ENCODE measurements around the gene CERS6. TPM values are rescaled to one million over a fixed set of nuclear protein-coding genes. Genes with fewer than 3 reads are reported as not detected.
"Not testable (repeated sequence)": the region's sequence is repeated elsewhere in the genome, so short reads cannot be mapped to it uniquely, and the experiment has no call there.

CERS6 gene
- total RNA-seq, 1 donor from 2014 or later, result 30.9 TPM

DNA sequence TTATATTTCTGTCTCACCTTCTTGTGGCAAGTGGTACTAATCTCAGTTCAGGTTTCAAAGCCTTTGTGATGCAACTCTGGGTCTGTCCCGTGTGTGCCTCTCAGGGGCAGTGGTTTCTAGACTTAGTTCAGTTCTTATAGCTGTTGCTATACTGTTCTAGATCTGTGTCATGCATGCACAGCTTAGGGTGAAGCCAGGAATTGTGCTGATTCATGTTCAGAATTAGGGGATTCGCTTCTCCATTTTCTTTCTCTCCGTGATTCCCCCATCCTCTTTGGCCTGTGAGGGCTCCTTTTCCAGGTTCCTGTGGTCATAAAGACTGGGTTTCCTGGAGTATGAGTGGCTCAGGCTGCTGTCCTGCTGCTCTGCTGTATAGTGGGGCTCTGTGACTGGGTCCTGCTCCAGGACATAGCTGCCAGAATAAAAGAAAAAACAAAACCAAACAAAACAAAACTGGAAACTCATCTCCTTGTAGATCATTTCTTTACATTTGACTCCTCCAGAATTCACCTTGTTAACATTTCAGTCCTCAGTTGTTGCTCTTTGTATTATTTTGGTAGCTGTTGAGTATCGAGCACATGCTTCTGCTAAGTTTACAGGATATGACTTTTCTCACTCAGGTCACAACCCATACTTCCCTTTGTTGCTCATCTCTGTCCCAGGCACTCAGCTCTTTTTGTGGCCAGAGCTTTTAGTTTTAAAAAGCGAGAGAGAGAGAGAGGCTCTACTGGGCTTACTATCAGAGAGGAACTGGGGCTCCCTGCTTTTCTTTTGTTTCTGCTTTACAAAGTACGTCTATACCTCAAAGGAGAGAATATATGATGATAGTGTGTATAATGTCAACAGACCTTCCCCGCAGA lies 34.2 kb downstream of the CERS6 start:
- DNase-seq (ENCODE audit: extremely low spot score, unreplicated experiment), result no peak
- Mint-ChIP-seq H3K4me1 (ENCODE audit: unreplicated experiment) (peaks cover 28% of the 10 kb centered on the region), H3K27me3 (ENCODE audit: unreplicated experiment) (no peaks in the 10 kb centered on the region), H3K9me3 (ENCODE audit: unreplicated experiment) (peaks cover 12% of the 10 kb centered on the region), H3K36me3 (ENCODE audit: unreplicated experiment) (peaks cover 7% of the 10 kb centered on the region), H3K4me3 (ENCODE audit: unreplicated experiment) (peak overlapping the region; percentile 40), H3K27ac (ENCODE audit: unreplicated experiment) (peak overlapping the region; percentile 69)
- TF ChIP-seq, protein P1, sequence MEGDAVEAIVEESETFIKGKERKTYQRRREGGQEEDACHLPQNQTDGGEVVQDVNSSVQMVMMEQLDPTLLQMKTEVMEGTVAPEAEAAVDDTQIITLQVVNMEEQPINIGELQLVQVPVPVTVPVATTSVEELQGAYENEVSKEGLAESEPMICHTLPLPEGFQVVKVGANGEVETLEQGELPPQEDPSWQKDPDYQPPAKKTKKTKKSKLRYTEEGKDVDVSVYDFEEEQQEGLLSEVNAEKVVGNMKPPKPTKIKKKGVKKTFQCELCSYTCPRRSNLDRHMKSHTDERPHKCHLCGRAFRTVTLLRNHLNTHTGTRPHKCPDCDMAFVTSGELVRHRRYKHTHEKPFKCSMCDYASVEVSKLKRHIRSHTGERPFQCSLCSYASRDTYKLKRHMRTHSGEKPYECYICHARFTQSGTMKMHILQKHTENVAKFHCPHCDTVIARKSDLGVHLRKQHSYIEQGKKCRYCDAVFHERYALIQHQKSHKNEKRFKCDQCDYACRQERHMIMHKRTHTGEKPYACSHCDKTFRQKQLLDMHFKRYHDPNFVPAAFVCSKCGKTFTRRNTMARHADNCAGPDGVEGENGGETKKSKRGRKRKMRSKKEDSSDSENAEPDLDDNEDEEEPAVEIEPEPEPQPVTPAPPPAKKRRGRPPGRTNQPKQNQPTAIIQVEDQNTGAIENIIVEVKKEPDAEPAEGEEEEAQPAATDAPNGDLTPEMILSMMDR (IDR thresholded peaks at IDR 0.05), result no peak

DNA sequence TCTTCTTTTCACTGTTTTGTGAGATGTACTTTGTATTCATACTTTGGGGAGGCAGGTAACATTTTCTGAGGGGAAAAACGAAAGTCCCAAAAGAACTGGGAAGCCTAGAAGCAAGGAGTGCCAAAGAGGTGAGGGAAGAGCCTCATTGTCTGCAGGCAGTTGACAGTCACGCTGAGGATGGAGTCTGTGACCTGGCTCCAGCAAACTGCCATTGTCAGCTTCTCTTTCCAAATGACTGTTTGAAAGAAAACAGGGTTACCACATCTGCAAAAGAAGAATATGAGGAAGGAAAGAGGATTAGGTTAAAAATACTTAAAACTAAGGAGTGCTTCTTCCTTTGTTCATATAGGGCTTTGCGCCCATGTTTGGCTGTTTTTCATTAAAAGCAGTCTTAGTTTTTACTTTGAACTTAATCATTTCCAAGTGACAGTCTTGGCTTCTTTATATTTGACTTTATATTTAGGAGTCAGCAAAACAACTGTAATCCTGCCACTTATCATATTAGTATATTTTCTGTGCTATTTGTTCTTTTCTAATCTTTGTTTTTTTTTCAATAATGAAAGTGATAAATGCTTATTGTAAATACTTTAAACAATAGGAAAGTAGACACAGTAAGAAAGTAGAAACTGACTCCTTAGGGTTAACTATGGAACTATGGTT lies 35.0 kb downstream of the CERS6 start:
- H3K9me3 Mint-ChIP-seq (ENCODE audit: unreplicated experiment), result peaks cover 12% of the 10 kb centered on the region
- H3K27me3 Mint-ChIP-seq (ENCODE audit: unreplicated experiment), result no peaks in the 10 kb centered on the region
- peaks cover 25% of the 10 kb centered on the region for H3K4me1 Mint-ChIP-seq (ENCODE audit: unreplicated experiment)
- TF ChIP-seq, protein P1 (IDR thresholded peaks at IDR 0.05), result no peak
- no peak for DNase-seq (ENCODE audit: extremely low spot score, unreplicated experiment)
- H3K4me3 Mint-ChIP-seq (ENCODE audit: unreplicated experiment), result no peak overlapping the region
- H3K27ac Mint-ChIP-seq (ENCODE audit: unreplicated experiment), result peak overlapping the region; percentile 69
- H3K36me3 Mint-ChIP-seq (ENCODE audit: unreplicated experiment), result peaks cover 8% of the 10 kb centered on the region

DNA sequence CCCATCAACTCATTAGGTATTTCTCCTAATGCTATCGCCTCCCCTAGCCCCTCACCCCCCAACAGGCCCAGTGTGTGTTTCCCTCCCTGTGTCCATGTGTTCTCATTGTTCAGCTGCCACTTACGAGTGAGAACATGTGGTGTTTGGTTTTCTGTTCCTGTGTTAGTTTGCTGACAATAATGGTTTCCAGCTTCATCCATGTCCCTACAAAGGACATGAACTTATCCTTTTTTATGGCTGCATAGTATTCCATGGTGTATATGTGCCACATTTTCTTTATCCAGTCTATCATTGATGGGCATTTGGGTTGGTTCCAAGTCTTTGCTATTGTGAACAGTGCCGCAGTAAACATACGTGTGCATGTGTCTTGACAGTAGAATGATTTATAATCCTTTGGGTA lies 35.7 kb downstream of the CERS6 start:
- not testable (repeated sequence) for H3K27ac Mint-ChIP-seq (ENCODE audit: unreplicated experiment); H3K9me3 Mint-ChIP-seq (ENCODE audit: unreplicated experiment); DNase-seq (ENCODE audit: extremely low spot score, unreplicated experiment); H3K27me3 Mint-ChIP-seq (ENCODE audit: unreplicated experiment); H3K36me3 Mint-ChIP-seq (ENCODE audit: unreplicated experiment); H3K4me3 Mint-ChIP-seq (ENCODE audit: unreplicated experiment)
- peaks cover 22% of the 10 kb centered on the region for H3K4me1 Mint-ChIP-seq (ENCODE audit: unreplicated experiment)

DNA sequence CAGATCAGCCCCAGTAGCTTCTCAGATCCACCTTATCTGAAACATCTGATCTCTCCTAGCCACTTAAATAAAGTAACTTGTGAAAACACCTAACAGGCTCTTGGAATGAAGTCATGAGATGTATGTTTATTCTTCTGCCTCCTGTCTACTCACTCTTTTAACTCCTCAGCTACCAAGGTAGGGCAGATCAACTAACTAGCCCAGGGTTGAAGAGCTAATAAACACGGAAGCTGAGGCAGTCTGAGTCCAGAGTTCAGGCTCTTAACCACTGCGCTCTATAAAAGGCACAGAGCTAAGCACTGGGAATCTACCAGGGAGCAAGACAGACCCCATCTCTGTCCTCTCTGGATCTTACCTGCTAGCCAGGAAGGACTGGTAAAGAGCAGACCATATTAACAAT lies 37.1 kb downstream of the CERS6 start:
- H3K4me1 Mint-ChIP-seq (ENCODE audit: unreplicated experiment), result peaks cover 22% of the 10 kb centered on the region
- not testable (repeated sequence) for H3K36me3 Mint-ChIP-seq (ENCODE audit: unreplicated experiment); H3K27me3 Mint-ChIP-seq (ENCODE audit: unreplicated experiment); DNase-seq (ENCODE audit: extremely low spot score, unreplicated experiment); H3K27ac Mint-ChIP-seq (ENCODE audit: unreplicated experiment); H3K9me3 Mint-ChIP-seq (ENCODE audit: unreplicated experiment); H3K4me3 Mint-ChIP-seq (ENCODE audit: unreplicated experiment)

DNA sequence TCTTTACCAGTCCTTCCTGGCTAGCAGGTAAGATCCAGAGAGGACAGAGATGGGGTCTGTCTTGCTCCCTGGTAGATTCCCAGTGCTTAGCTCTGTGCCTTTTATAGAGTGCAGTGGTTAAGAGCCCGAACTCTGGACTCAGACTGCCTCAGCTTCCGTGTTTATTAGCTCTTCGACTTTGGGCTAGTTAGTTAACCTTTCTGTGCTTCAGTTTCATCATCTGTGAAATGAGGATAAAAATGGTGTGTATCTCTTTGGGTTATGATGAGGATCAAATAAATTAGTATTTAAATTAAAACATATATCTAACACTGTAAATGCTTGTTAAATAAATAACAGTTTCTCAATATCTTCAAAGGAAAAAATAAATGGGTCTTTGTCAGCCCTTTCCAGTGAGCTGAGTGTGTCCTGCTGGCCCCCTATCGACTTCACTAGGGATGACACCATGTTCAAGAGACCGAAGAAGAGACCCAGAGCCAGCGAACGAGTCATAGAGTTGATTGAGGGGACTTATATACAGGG lies 38.2 kb downstream of the CERS6 start:
- no peak for DNase-seq (ENCODE audit: extremely low spot score, unreplicated experiment)
- Mint-ChIP-seq H3K27me3 (ENCODE audit: unreplicated experiment) (no peaks in the 10 kb centered on the region), H3K4me1 (ENCODE audit: unreplicated experiment) (peaks cover 18% of the 10 kb centered on the region), H3K27ac (ENCODE audit: unreplicated experiment) (no peak overlapping the region), H3K4me3 (ENCODE audit: unreplicated experiment) (no peak overlapping the region), H3K9me3 (ENCODE audit: unreplicated experiment) (peaks cover 5% of the 10 kb centered on the region), H3K36me3 (ENCODE audit: unreplicated experiment) (peaks cover 5% of the 10 kb centered on the region)
- TF ChIP-seq, protein P1 (IDR thresholded peaks at IDR 0.05), result peak; percentile 33

DNA sequence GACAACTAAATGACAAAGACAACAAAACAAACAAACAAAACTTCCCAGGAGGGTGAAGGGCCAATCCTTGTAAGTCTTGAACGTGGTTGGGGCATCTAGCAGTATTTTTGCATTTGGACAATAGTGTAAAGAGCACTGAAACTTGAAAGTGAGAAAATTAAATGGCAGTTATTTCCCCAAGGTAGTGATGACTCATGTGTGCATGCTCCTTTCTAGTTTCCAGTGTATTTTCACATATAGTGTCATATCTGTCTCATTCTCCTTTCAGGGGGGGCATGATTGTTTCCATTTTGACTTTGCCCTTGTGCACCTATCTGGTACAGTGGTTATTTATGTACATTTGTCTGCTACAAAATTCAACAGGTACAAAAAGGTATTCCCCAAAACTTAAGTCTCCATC lies 39.5 kb downstream of the CERS6 start:
- Mint-ChIP-seq H3K4me3 (ENCODE audit: unreplicated experiment) (no peak overlapping the region), H3K4me1 (ENCODE audit: unreplicated experiment) (peaks cover 12% of the 10 kb centered on the region), H3K9me3 (ENCODE audit: unreplicated experiment) (peaks cover 9% of the 10 kb centered on the region), H3K27ac (ENCODE audit: unreplicated experiment) (no peak overlapping the region), H3K36me3 (ENCODE audit: unreplicated experiment) (peaks cover 5% of the 10 kb centered on the region), H3K27me3 (ENCODE audit: unreplicated experiment) (no peaks in the 10 kb centered on the region)
- TF ChIP-seq, protein P1 (IDR thresholded peaks at IDR 0.05), result no peak
- DNase-seq (ENCODE audit: extremely low spot score, unreplicated experiment), result no peak
